GM23248 (cell line): ENCODE measurements around the gene PXMP2. TPM values are rescaled to one million over a fixed set of nuclear protein-coding genes. Genes with fewer than 3 reads are reported as not detected.

Experiments
- DNase-seq: peaks from one replicate; pipeline ENCODE4 v3.0.0-alpha.2; 2015
- H2AFZ ChIP-seq: fragments of 200-600 bp; sonication (generic); 2 replicates; pipeline ENCODE4 v1.6.1; 2016; ENCODE audit warnings: antibody characterized with exemption
- H3F3A ChIP-seq: fragments of 200-600 bp; sonication (generic); 2 replicates; pipeline ENCODE4 v1.6.1; 2016; ENCODE audit warnings: mild to moderate bottlenecking, antibody characterized with exemption, mixed run types; ENCODE audit not compliant: insufficient read depth
- H3K27ac ChIP-seq: fragments of 200-600 bp; sonication (generic); 2 replicates; pipeline ENCODE4 v1.5.1; 2016; ENCODE audit warnings: mild to moderate bottlenecking
- H3K27me3 ChIP-seq: fragments of 200-600 bp; sonication (generic); replicated peaks from 2 replicates; pipeline ENCODE4 v1.6.1; 2016; ENCODE audit warnings: mild to moderate bottlenecking; ENCODE audit not compliant: insufficient read depth
- H3K36me3 ChIP-seq: fragments of 200-600 bp; sonication (generic); 2 replicates; pipeline ENCODE4 v1.6.1; 2016; ENCODE audit warnings: low read depth, mild to moderate bottlenecking
- H3K4me1 ChIP-seq: fragments of 200-600 bp; sonication (generic); 2 replicates; pipeline ENCODE4 v1.6.1; 2016; ENCODE audit warnings: mild to moderate bottlenecking; ENCODE audit not compliant: insufficient read depth
- H3K4me2 ChIP-seq: fragments of 200-600 bp; sonication (generic); one replicate; pipeline ENCODE4 v1.6.1; 2016; ENCODE audit warnings: mild to moderate bottlenecking; ENCODE audit not compliant: unreplicated experiment
- H3K4me3 ChIP-seq: fragments of 200-600 bp; sonication (generic); 2 replicates; pipeline ENCODE4 v1.5.1; 2016; ENCODE audit warnings: mild to moderate bottlenecking
- H3K79me2 ChIP-seq: fragments of 200-600 bp; sonication (generic); 2 replicates; pipeline ENCODE4 v1.6.1; 2016; ENCODE audit warnings: mild to moderate bottlenecking; ENCODE audit not compliant: insufficient read depth
- H3K9ac ChIP-seq: fragments of 200-600 bp; sonication (generic); 2 replicates; pipeline ENCODE4 v1.6.1; 2016; ENCODE audit warnings: mild to moderate bottlenecking
- H3K9me2 ChIP-seq: fragments of 200-600 bp; sonication (generic); 2 replicates; pipeline ENCODE4 v1.6.1; 2016; ENCODE audit warnings: mixed run types, mild to moderate bottlenecking, moderate library complexity; ENCODE audit not compliant: insufficient read depth
- H3K9me3 ChIP-seq: fragments of 200-600 bp; sonication (generic); one replicate; pipeline ENCODE4 v1.6.1; 2017; ENCODE audit warnings: low read depth
- H4K20me1 ChIP-seq: fragments of 200-600 bp; sonication (generic); 2 replicates; pipeline ENCODE4 v1.6.0; 2016; ENCODE audit not compliant: insufficient read depth
- EZH2 ChIP-seq: fragments of 200-600 bp; sonication (generic); IDR thresholded peaks from 2 replicates; pipeline ENCODE4 v1.6.1; 2018; ENCODE audit warnings: antibody characterized with exemption, mild to moderate bottlenecking; ENCODE audit not compliant: insufficient read depth, poor library complexity, severe bottlenecking
- EZH2phosphoT487 ChIP-seq: fragments of 200-600 bp; sonication (generic); IDR thresholded peaks from 2 replicates; pipeline ENCODE4 v1.6.1; 2018; ENCODE audit warnings: antibody characterized with exemption, moderate library complexity, mild to moderate bottlenecking, low read depth; ENCODE audit not compliant: insufficient read depth
- WGBS, 2 experiments: methylation state at CpG; one replicate each; pipeline ENCODE4 v1.1.6; 2015 to 2017; ENCODE audit warnings: low lambda C conversion rate in 2 of 2, low coverage in 1 of 2; ENCODE audit errors: missing lambda C conversion rate in 2 of 2; 5-methylcytosine and 5-hydroxymethylcytosine counted together
- in situ Hi-C: fragments of 300-500 bp; cut with MboI; formaldehyde crosslinking; loops from 2 replicates; pipeline ENCODE4 v1.15.0; 2020
- polyA plus RNA-seq: library from polyadenylated mRNA; unstranded; fragments of >200 nt; fragmentation: Nextera tagmentation; extraction: Ambion mirVana; gene quantifications from 2 replicates; pipeline ENCODE4 v1.2.1, GENCODE V29; 2016
- total RNA-seq: library from RNA; depleted of rRNA; stranded (reverse); fragments of >200 nt; shearing (Covaris generic); gene quantifications from 2 replicates; pipeline ENCODE4 v1.2.3, GENCODE V29; 2014

The PXMP2 gene
- total and polyA plus RNA-seq, 2 experiments from 2014 or later = 28.5 to 37.2 TPM

GRCh38 chr12:132640936-132641335 is 46.5 kb upstream of the PXMP2 start:
- Histone ChIP-seq H3K36me3 (no peaks in the 10 kb centered on the region), H3K9me3 (no peaks in the 10 kb centered on the region), H3K79me2 (no peaks in the 10 kb centered on the region), H3F3A (no peaks in the 10 kb centered on the region), H3K4me3 (no peak overlapping the region), H3K27ac (no peak overlapping the region), H3K27me3 (no peaks in the 10 kb centered on the region), H3K4me1 (no peaks in the 10 kb centered on the region), H3K4me2 (no peak overlapping the region), H3K9me2 (no peaks in the 10 kb centered on the region), H3K9ac (no peak overlapping the region), H2AFZ (no peak overlapping the region), H4K20me1 (no peaks in the 10 kb centered on the region)
- in situ Hi-C loops = no loop called here
- WGBS, 2 experiments = 96 to 98% methylated on average over 10 of the region's 10 CpGs
- TF ChIP-seq EZH2 = no peak
- no peak for TF ChIP-seq EZH2phosphoT487
- no peak for DNase-seq

- Histone ChIP-seq H3K27ac (no peak overlapping the region), H3K9me3 (no peaks in the 10 kb centered on the region), H3K4me2 (no peak overlapping the region), H2AFZ (no peak overlapping the region), H3K27me3 (no peaks in the 10 kb centered on the region), H3K79me2 (no peaks in the 10 kb centered on the region), H3K9me2 (no peaks in the 10 kb centered on the region), H3K9ac (no peak overlapping the region), H3K36me3 (no peaks in the 10 kb centered on the region), H4K20me1 (no peaks in the 10 kb centered on the region), H3F3A (no peaks in the 10 kb centered on the region), H3K4me3 (no peak overlapping the region), H3K4me1 (no peaks in the 10 kb centered on the region)
- WGBS, 2 experiments = 96 to 97% methylated on average over 28 of the region's 28 CpGs
- TF ChIP-seq EZH2 = no peak
- no peak for TF ChIP-seq EZH2phosphoT487
- DNase-seq = no peak
- in situ Hi-C loops = no loop called here
Observed at GRCh38 chr12:132641811-132642650, 45.4 kb upstream of the PXMP2 start.

- H3K9me3 ChIP-seq = no peaks in the 10 kb centered on the region
- no peaks in the 10 kb centered on the region for H3F3A ChIP-seq
- no peak overlapping the region for H3K4me2 ChIP-seq
- in situ Hi-C loops = no loop called here
- WGBS, 2 experiments = 96 to 98% methylated on average over 28 to 29 of the region's 30 CpGs
- no peak overlapping the region for H2AFZ ChIP-seq
- H3K9ac ChIP-seq = no peak overlapping the region
- no peak overlapping the region for H3K27ac ChIP-seq
- no peaks in the 10 kb centered on the region for H3K9me2 ChIP-seq
- H3K4me3 ChIP-seq = no peak overlapping the region
- H3K79me2 ChIP-seq = no peaks in the 10 kb centered on the region
- TF ChIP-seq EZH2 (no peak), EZH2phosphoT487 (no peak)
- H3K36me3 ChIP-seq = no peaks in the 10 kb centered on the region
- DNase-seq = no peak
- H3K4me1 ChIP-seq = no peaks in the 10 kb centered on the region
- H4K20me1 ChIP-seq = no peaks in the 10 kb centered on the region
- H3K27me3 ChIP-seq = no peaks in the 10 kb centered on the region
Observed at GRCh38 chr12:132642846-132643835, 44.2 kb upstream of the PXMP2 start.

- Histone ChIP-seq H3K9me2 (no peaks in the 10 kb centered on the region), H3K4me3 (no peak overlapping the region), H3K4me1 (no peaks in the 10 kb centered on the region), H3K79me2 (no peaks in the 10 kb centered on the region), H4K20me1 (no peaks in the 10 kb centered on the region), H3K4me2 (no peak overlapping the region), H3K36me3 (no peaks in the 10 kb centered on the region), H3K27ac (no peak overlapping the region), H3K9ac (no peak overlapping the region), H3K27me3 (no peaks in the 10 kb centered on the region), H3F3A (no peaks in the 10 kb centered on the region), H3K9me3 (no peaks in the 10 kb centered on the region), H2AFZ (no peak overlapping the region)
- 97 to 98% methylated on average over 7 of the region's 7 CpGs for WGBS, 2 experiments
- in situ Hi-C loops = no loop called here
- no peak for DNase-seq
- TF ChIP-seq EZH2phosphoT487 (no peak), EZH2 (no peak)
Observed at GRCh38 chr12:132646850-132647249, 40.5 kb upstream of the PXMP2 start.
